GM11168 (cell line): ENCODE measurements around the gene CCDC69.

ENCODE experiments used
- in situ Hi-C: fragments of 300-500 bp; cut with MboI; formaldehyde crosslinking; loops from one replicate; pipeline ENCODE4 v1.12.0; 2022; ENCODE audit warnings: low sequenced_read_pairs; ENCODE audit not compliant: unreplicated experiment

CCDC69 gene

GRCh38 chr5:151173711-151174611 lies 49.9 kb downstream of the CCDC69 start:
- in situ Hi-C loops: no loop called here

GRCh38 chr5:151171529-151171928 lies 52.4 kb downstream of the CCDC69 start:
- in situ Hi-C loops: no loop called here

GRCh38 chr5:151168602-151169344 lies 55.1 kb downstream of the CCDC69 start:
- in situ Hi-C loops: no loop called here

GRCh38 chr5:151167022-151167421 lies 56.9 kb downstream of the CCDC69 start:
- in situ Hi-C loops: no loop called here

- in situ Hi-C loops: loop anchor here (5.0 kb wide), 1 partner anchor 43 kb away; no protein-coding TSS in a partner anchor
These were observed 59.1 kb downstream of the CCDC69 start for GRCh38 chr5:151164687-151165392.

- in situ Hi-C loops: loop anchor here (5.0 kb wide), 1 partner anchor 40 kb away; no protein-coding TSS in a partner anchor
These were observed 61.1 kb downstream of the CCDC69 start for GRCh38 chr5:151162776-151163175.

- in situ Hi-C loops: loop anchor here (5.0 kb wide), 1 partner anchor 38 kb away; no protein-coding TSS in a partner anchor
These were observed 64.1 kb downstream of the CCDC69 start for GRCh38 chr5:151159649-151160373.

- in situ Hi-C loops: no loop called here
These were observed 65.6 kb downstream of the CCDC69 start for GRCh38 chr5:151158287-151158661.

- in situ Hi-C loops: no loop called here
These were observed 66.2 kb downstream of the CCDC69 start, which contains the start of gene ANXA6 for GRCh38 chr5:151157426-151158286. Gene ANXA6, minus strand, starts transcription at chr5:151157779. Its CDS starts 9,878 bp downstream, at chr5:151147901.

- in situ Hi-C loops: no loop called here
These were observed 67.1 kb downstream of the CCDC69 start for GRCh38 chr5:151156507-151157420.

GRCh38 chr5:151155775-151156506 lies 68.0 kb downstream of the CCDC69 start:
- in situ Hi-C loops: no loop called here

- in situ Hi-C loops: no loop called here
These were observed 68.7 kb downstream of the CCDC69 start for GRCh38 chr5:151154931-151155774.

GRCh38 chr5:151153766-151154272 lies 70.1 kb downstream of the CCDC69 start:
- in situ Hi-C loops: no loop called here

- in situ Hi-C loops: no loop called here
These were observed 70.6 kb downstream of the CCDC69 start for GRCh38 chr5:151153300-151153699.

- in situ Hi-C loops: no loop called here
These were observed 72.1 kb downstream of the CCDC69 start for GRCh38 chr5:151151793-151152192.

GRCh38 chr5:151151263-151151660 lies 72.6 kb downstream of the CCDC69 start:
- in situ Hi-C loops: no loop called here
